OCI-M2 (cell line): Measurements from ENCODE around the gene CLDN7.

Experiments used
- DNase-seq: peaks from one replicate; lab custom pipeline; 2025; ENCODE audit not compliant: unreplicated experiment; lab: John Stamatoyannopoulos, UW

CLDN7 gene

DNA sequence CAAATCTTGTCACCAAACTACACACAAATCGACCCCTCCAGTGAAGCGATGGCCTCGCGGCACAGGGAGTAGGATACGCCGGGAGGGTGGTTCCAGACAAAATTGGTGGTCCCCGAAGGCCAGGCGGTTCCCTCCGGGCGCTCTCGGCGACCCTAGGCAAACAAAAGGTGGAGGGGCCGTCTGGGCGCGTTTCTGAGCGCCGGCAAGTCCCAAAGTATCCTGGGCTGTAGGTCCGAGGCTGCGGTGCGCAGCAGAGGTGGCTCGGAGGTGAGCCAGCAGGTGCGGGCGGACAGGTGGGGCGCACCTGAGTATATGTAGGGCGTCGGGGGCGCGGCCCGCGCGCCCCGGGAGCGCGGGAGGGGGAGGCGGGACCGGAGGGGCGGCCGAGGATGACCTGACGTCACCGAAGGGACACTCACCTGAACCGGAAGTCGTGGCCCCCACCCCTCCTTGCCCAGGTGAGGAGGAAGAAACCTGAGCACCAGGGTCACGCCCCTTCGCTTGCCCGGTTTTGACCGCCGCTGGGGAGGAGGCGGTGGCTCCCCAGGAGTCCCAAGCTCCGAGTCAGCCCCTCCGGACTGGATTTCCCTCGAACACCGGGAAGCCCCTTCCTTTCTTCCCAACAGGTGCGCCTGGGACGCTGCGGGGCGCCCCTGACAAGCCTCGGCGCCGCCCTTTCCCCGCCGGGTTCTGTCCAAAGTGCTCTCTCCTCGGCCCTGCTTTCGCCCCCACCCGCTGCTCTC, at the start of gene CLDN7:
Gene CLDN7 (minus strand): TSS at position 287 of the 743 bp plus-strand sequence. CDS start 435 bp downstream, outside the sequence.
- DNase-seq: no peak

DNA sequence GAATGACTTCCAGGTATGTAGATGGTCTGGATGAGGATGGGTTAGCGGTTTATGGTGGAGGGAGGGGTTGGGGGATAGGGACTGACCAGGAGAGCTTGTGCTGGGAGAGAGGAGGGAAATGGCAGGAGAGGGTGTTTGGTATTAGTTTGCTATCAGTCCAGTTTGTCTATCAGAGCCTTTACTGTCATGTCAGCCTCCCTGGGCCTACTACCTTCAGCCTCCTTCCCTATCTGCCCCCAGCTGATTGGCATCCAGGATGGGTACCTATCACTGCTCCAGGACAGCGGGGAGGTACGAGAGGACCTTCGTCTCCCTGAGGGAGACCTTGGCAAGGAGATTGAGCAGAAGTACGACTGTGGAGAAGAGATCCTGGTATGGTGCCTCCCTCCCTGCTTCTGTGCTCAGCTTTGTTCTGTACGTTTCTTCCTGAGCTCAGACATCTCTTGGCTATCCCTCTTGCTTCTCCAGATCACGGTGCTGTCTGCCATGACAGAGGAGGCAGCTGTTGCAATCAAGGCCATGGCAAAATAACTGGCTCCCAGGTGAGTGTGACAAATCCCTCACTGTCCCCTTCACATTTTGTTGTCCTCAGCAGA, 48.9 kb upstream of the CLDN7 start:
- DNase-seq: no peak

GRCh38 chr17:7309628-7310027, 47.4 kb upstream of the CLDN7 start:
- DNase-seq: no peak

GRCh38 chr17:7308625-7309433, 46.6 kb upstream of the CLDN7 start:
- no peak for DNase-seq

- no peak for DNase-seq
Measured at GRCh38 chr17:7307686-7308624, 45.7 kb upstream of the CLDN7 start.

- peak; percentile 82 for DNase-seq
Measured at GRCh38 chr17:7306911-7307685, 44.8 kb upstream of the CLDN7 start, which contains the start of gene EIF5A. Gene EIF5A (plus strand): TSS chr17:7307628. CDS start chr17:7309636, 2,008 bp downstream.

GRCh38 chr17:7304179-7304578, 41.9 kb upstream of the CLDN7 start:
- no peak for DNase-seq

DNA sequence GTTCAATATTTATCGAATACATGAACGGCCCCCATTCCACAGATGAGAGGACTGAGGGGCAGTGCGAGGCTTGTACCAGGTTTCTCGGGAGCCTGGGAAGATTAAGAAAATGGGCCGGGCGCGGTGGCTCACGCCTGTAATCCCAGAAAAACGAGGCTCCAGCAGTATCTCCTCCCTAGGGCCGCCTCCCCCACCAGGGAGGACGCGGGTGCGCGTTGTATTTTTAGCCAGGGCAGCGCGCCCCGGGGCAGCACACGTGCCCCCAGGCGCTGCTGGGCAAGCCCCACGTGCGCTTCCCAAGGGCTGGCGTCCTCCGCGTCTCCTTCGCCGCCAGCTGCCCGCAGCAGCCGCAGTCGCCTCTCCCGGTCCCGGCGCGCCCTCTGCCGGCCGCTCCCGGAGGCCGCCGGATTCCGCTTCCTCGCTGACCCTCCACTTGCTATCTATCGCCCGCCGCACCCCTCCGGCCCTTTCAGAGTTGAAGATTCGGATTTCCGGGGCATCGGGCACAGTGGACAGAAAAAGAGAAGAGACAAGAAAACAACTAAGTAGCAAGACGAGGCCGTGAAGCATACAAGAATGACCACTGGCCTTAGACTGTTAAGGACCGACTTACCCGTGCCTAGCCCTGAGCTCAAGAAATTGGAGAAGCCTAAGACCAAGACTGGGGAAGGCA, 34.0 kb upstream of the CLDN7 start:
- no peak for DNase-seq

DNA sequence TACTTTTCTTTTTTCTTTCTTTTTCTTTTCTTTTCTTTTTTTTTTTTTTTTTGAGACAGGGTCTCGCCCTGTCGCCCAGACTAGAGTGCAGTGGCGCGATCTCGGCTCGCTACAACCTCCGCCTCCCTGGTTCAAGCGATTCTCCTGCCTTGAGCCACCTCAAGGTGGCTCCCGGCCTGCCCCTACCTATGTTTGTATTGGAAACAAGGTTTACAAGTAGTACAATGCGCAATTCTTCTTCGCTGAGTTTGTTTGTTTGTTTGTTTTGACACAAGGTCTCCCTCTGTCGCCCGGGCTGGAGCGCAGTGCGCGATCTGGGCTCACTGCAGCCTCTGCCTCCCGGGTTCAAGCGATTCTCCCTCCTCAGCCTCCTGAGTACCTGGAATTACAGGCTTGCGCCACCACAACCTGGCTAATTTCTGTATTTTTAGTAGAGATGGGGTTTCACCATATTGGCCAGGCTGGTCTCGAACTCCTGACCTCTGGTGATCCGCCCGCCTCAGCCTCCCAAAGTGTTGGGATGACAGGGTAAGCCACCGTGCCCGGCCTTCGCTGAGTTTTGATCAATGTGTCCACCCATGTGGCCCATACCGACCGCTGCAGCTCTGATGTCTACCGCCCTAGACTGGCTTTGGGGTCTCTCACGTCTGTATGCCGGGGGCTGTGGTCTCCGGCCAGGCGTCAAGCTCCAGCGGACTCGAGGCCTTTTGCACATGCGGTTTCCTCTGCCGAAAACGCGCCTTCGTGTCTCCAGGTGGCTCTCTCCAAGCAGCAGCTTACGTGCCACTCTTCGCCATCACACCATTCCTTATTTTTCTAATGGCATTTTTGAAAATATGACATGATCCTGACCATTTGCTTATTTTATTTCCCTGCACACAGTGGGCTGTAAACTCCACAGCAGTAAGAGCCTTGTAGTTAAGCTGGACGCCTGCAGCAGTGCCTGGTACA, 33.2 kb upstream of the CLDN7 start:
- DNase-seq: no peak

DNA sequence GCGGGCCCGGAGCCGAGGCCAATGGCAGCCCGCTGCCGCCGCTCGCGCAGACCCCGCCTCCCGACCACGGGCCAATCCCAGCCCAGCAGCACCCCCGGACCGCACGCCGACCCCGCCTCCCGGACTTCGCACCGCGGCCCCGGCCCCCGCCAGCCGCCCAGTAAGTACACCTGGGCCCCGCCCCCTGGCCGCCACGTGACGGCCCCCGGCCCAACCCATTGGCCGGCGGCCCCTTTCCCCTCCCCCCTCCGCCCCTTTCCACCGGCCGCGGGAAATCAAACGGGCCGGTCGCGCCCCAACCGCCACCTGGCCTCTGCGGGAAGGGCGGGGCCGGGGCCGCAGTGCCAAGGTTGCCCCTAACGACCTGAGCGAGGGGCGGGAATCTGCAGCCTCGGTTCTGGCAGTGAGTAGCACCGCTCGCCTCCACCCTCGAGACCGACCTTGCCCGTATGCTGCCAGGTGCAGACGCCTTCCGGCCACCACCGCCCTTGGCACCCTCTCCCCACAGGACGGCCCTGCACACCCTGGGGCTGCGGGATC, 32.4 kb upstream of the CLDN7 start, which contains the start of gene YBX2:
Gene YBX2 (minus strand): TSS at position 26 of the 540 bp plus-strand sequence. CDS start 139 bp downstream, outside the sequence.
- peak; percentile 42 for DNase-seq

DNA sequence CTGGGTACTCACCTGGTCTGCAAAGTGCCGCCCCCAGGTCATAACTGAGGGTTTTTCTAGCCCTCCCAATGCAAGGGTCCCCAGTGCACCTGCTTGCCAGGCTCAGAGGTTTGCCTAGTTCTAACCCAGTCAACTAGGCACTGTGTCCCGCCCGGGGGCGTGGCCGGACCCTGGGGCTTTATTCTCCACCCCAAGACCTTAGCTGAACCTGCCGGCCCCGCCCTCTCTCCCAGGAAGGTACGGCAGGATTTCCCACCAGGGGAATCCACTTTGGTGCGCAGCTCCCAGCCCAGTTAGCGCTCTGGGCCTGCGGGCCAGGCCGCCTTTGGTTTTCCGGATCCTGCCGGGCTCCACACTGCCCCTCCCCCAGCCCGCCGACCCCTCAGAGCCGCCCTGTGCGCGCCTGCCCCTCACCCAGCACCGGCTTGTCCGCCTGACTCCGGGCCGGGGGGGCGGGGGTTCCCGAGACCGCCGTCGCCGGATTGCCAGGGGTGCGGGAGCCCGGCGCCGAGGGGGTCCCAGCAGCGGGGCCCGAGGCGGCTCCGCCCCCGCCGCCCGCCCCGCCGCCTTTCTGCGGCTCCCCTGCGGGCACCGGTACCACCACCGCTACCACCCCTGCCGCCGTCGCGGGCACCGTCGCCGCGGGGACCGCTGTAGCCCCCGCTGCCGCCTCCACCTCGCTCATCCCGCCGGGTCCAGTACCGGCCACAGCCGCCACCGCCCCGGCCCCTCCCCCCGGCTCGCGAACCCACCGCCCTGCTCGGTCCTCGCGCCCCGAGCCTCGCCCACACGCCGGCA, 31.7 kb upstream of the CLDN7 start:
- no peak for DNase-seq

GRCh38 chr17:7293159-7293558, 30.9 kb upstream of the CLDN7 start:
- DNase-seq: no peak

DNA sequence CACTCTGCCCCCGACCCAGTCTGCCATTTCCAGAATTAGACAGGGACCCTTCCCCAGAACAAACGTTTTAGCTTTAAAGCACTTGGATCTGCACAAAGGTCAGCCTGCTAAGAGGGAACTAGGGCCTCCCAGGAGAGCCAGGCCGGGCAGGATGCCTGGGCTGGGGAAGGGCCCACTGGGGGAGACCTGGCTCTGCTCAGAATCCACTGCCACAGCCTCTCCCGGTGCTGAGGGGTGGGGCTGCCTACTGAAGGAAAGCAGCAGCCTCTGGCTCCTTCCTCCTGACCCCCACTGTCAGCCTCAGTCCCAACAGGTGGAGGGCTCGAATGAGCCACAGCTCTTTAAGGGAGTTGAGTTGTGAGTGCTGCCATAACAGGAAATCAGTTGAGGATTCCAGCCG, 30.5 kb upstream of the CLDN7 start:
- DNase-seq: no peak

GRCh38 chr17:7292194-7292593, 29.9 kb upstream of the CLDN7 start:
- DNase-seq: no peak

DNA sequence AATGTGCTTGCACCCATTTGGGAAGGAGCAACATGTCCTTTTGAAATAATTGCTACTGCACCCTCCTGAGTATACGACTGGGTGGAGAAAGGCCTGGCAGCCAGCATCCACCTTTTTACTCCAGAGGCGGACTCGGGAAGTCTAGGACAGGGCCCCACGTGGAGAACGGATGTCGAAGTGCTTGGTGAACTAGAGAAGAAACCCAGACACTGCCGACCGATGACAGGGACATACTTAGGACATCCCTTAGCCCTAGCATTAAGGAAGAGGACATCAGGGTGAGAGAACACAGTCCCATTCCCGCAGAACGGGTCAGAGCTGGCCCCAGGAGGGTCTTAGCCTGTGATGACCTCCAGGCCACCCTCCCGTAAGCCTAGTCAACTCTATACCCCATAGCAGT, 28.4 kb upstream of the CLDN7 start:
- DNase-seq: no peak

DNA sequence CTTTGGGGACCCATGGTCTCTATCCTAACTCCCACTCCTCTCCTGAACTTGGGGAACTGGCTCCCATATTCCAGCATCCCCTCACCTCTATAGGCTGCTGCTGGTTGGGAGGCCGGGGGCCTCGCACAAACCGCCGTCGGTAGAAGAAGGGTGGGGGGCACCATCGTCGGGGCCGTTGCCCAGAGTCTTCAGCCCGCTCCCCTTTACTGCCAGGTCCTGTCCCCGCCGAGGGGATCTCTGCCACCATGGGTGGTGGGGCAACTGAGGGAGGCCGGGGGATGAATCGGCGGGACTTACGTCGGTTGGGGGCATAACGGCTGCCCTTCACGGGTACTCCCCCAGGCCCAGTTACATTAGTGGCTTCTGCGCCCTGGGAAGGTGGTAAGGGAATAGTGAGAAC, 27.9 kb upstream of the CLDN7 start:
- DNase-seq: no peak
